Measurements from ENCODE around the gene SIRPD.

DNA sequence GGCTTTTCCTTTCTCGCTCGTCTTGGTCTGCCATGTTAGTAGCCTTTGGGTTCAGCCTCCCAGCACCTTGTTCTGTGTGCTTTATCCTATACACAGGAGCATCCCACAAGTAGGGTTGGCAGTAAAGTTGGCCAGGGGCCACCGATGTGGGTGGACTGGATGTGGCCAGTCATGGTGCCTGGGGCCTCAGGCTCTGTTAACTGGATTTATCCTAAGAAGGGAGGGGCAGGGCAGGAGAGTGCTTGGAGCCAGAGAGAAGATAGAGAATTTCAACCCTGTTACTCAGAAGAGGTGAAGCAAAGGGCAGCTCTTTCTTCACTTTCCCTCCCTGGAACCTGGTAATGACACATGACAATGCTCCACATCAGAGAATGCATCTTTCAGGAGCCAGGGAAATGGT lies 52.1 kb downstream of the SIRPD start:
- TF ChIP-seq, protein P1, sequence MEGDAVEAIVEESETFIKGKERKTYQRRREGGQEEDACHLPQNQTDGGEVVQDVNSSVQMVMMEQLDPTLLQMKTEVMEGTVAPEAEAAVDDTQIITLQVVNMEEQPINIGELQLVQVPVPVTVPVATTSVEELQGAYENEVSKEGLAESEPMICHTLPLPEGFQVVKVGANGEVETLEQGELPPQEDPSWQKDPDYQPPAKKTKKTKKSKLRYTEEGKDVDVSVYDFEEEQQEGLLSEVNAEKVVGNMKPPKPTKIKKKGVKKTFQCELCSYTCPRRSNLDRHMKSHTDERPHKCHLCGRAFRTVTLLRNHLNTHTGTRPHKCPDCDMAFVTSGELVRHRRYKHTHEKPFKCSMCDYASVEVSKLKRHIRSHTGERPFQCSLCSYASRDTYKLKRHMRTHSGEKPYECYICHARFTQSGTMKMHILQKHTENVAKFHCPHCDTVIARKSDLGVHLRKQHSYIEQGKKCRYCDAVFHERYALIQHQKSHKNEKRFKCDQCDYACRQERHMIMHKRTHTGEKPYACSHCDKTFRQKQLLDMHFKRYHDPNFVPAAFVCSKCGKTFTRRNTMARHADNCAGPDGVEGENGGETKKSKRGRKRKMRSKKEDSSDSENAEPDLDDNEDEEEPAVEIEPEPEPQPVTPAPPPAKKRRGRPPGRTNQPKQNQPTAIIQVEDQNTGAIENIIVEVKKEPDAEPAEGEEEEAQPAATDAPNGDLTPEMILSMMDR (IDR thresholded peaks at IDR 0.05), result no peak
- no peak for TF ChIP-seq POLR2A (IDR thresholded peaks at IDR 0.05)

Measured in body of pancreas (tissue), 4 donors.